ENCODE results near the gene TMTC4. TPM values are rescaled to one million over a fixed set of nuclear protein-coding genes. Genes with fewer than 3 reads are reported as not detected.

The TMTC4 gene
- total RNA-seq, 2 experiments from 2014 or later = 13.4 to 16.8 TPM

DNA sequence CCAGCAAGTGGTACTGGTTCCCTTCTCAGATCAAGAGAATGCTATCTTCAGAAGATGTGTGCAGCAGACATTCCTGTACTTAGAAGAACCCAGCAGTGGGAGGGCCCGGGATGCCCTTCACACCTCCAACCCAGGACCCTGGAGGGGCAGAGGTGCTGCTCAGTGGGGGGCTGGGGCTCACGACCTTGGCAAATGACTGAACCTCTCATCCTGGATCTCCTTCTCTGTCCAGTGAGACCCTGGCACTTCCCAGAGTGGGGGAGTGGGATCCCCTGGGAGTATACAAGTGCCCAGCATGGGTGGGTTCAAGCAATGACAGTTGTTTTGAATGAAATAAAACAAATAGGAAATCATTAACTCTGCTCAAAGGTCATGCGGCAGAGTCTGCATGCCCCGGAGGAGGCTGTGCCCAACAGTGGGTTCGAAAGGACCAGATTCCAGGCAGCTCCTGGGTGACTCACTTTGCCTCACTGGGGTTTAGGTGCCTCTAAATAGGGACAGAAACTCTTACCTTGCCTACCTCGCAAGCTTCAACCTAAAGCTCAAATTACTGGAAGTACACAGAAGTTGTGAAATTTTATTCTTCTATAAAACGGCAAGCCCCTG, 112.9 kb downstream of the TMTC4 start:
- DNase-seq = no peak
- H3K4me1 Mint-ChIP-seq = no peaks in the 10 kb centered on the region
- no peaks in the 10 kb centered on the region for H3K9me3 Mint-ChIP-seq
- H3K27ac Mint-ChIP-seq = no peak overlapping the region
- H3K4me3 Mint-ChIP-seq = no peak overlapping the region
- H3K36me3 Mint-ChIP-seq = no peaks in the 10 kb centered on the region
- H3K27me3 Mint-ChIP-seq = no peaks in the 10 kb centered on the region

- H3K9me3 Mint-ChIP-seq = no peaks in the 10 kb centered on the region
- H3K27me3 Mint-ChIP-seq = no peaks in the 10 kb centered on the region
- no peak overlapping the region for H3K4me3 Mint-ChIP-seq
- H3K36me3 Mint-ChIP-seq = no peaks in the 10 kb centered on the region
- H3K4me1 Mint-ChIP-seq = no peaks in the 10 kb centered on the region
- DNase-seq = no peak
- no peak overlapping the region for H3K27ac Mint-ChIP-seq
These were observed 113.5 kb downstream of the TMTC4 start for GRCh38 chr13:100561158-100561499.

GRCh38 chr13:100560498-100561157, 114.0 kb downstream of the TMTC4 start:
- H3K27ac Mint-ChIP-seq = no peak overlapping the region
- H3K4me3 Mint-ChIP-seq = no peak overlapping the region
- H3K27me3 Mint-ChIP-seq = no peaks in the 10 kb centered on the region
- DNase-seq = no peak
- H3K36me3 Mint-ChIP-seq = no peaks in the 10 kb centered on the region
- H3K4me1 Mint-ChIP-seq = no peaks in the 10 kb centered on the region
- H3K9me3 Mint-ChIP-seq = no peaks in the 10 kb centered on the region

DNA sequence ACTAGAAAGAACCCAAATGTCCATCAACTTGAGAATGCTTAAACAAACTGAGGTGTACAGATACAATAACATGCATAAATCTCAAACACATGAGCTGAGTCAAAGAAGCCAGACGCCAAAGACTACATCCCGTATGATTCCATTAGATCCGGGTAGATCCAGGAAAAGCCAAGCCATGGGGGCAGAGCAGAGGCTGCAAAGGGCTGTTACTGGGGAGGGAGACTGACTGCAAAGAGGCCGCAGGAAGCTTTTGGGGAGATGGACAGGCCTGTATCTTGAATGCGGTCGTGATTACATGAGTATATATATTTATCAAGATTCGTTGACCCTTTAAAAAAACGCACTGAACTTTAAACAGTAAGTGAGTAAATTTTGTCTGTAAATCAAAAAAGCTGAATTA, 114.7 kb downstream of the TMTC4 start:
- no peaks in the 10 kb centered on the region for H3K27me3 Mint-ChIP-seq
- no peaks in the 10 kb centered on the region for H3K4me1 Mint-ChIP-seq
- no peak overlapping the region for H3K27ac Mint-ChIP-seq
- no peaks in the 10 kb centered on the region for H3K9me3 Mint-ChIP-seq
- H3K36me3 Mint-ChIP-seq = no peaks in the 10 kb centered on the region
- DNase-seq = no peak
- no peak overlapping the region for H3K4me3 Mint-ChIP-seq

Other genes with a start within 250 kb of the TMTC4 start
- gene GGACT, start 86.0 kb downstream of the TMTC4 start, total RNA-seq = 1 to 10 TPM; 5.3 to 6.3 TPM

Measured in activated naive CD8-positive, alpha-beta T cell treated with anti-CD3 and anti-CD28 coated beads for 36 hours (primary cell).